GM12878 (cell line): ENCODE results near the gene RARB. TPM values are rescaled to one million over a fixed set of nuclear protein-coding genes. Genes with fewer than 3 reads are reported as not detected.

Source experiments
- ATAC-seq: fragments of 200-7000 bp; cut with Tn5 transposase; 3 replicates; pipeline ENCODE4 v1.9.1; 2020; ENCODE audit warnings: mild to moderate bottlenecking, moderate library complexity
- BruUV-seq: library from RNA; stranded (reverse); fragments of 400-500 nt; replicated peaks from 2 replicates; lab custom pipeline; 2021; lab: Mats Ljungman, UMichigan
- CTCF ChIA-PET: fragments of 300-600 bp; sonication (Branson Sonifier 250); formaldehyde crosslinking; extraction: SDS; loops from one replicate; lab custom pipeline; 2021; ENCODE audit warnings: inconsistent platforms; lab: Yijun Ruan, JAX
- POLR2A ChIA-PET: fragments of 350-600 bp; formaldehyde crosslinking; extraction: SDS; loops from one replicate; lab custom pipeline; 2021; ENCODE audit warnings: inconsistent platforms; lab: Charles Lee
- RAD21 ChIA-PET: fragments of 300-600 bp; sonication (Branson Sonifier 250); formaldehyde crosslinking; loops from one replicate; lab custom pipeline; 2023; ENCODE audit warnings: antibody characterized with exemption; ENCODE audit not compliant: unreplicated experiment; lab: Charles Lee
- SMC1A ChIA-PET: fragments of 300-600 bp; sonication (Branson Sonifier 250); formaldehyde crosslinking; loops from one replicate; lab custom pipeline; 2023; ENCODE audit not compliant: unreplicated experiment, uncharacterized antibody; lab: Charles Lee
- DNase-seq: peaks from one replicate; pipeline ENCODE4 v3.0.0-alpha.2; 2011; ENCODE audit warnings: low read depth, low spot score
- FAIRE-seq: peaks from 3 replicates; lab custom pipeline; 2011; peaks lifted over from hg19 to GRCh38; lab: Jason Lieb, UNC
- H2AFZ ChIP-seq: 2 replicates; pipeline ENCODE4 v1.6.0; 2011; ENCODE audit warnings: low read depth, low read length, control low read depth; ENCODE audit not compliant: control insufficient read depth
- H3K27ac ChIP-seq: 2 replicates; pipeline ENCODE4 v1.5.1; 2011; ENCODE audit warnings: control low read depth; ENCODE audit not compliant: control insufficient read depth, insufficient read depth
- H3K27me3 ChIP-seq, 2 experiments: replicated peaks in 1 of 2; 2 replicates each; pipeline versions ENCODE4 v1.6.0 to v1.6.1; 2011; ENCODE audit warnings: low read length in 1 of 2; ENCODE audit not compliant: control insufficient read depth in 2 of 2, insufficient read depth in 2 of 2
- H3K36me3 ChIP-seq, 2 experiments: 2 replicates each; pipeline ENCODE4 v1.5.1; 2011; ENCODE audit warnings: low read length in 1 of 2; ENCODE audit not compliant: control insufficient read depth in 2 of 2, insufficient read depth in 2 of 2
- H3K4me1 ChIP-seq: 2 replicates; pipeline ENCODE4 v1.6.1; 2011; ENCODE audit warnings: mild to moderate bottlenecking, low read length, moderate library complexity, mixed read lengths; ENCODE audit not compliant: control insufficient read depth, insufficient read depth
- H3K4me2 ChIP-seq: 2 replicates; pipeline ENCODE4 v1.6.0; 2011; ENCODE audit warnings: control low read depth; ENCODE audit not compliant: control insufficient read depth, insufficient read depth
- H3K4me3 ChIP-seq: fragments of 200-600 bp; sonication (generic); 2 replicates; pipeline ENCODE4 v1.5.1; 2016
- H3K79me2 ChIP-seq: 2 replicates; pipeline ENCODE4 v1.6.0; 2011; ENCODE audit warnings: low read length; ENCODE audit not compliant: control insufficient read depth, insufficient read depth
- H3K9ac ChIP-seq: 2 replicates; pipeline ENCODE4 v1.8.0; 2011; ENCODE audit warnings: low read length, control low read depth, mixed read lengths; ENCODE audit not compliant: control insufficient read depth, insufficient read depth
- H3K9me3 ChIP-seq: replicated peaks from 3 replicates; pipeline ENCODE4 v1.5.1; 2011; ENCODE audit warnings: mild to moderate bottlenecking, low read length; ENCODE audit not compliant: control insufficient read depth, insufficient read depth
- H4K20me1 ChIP-seq: 2 replicates; pipeline ENCODE4 v1.6.0; 2011; ENCODE audit not compliant: control insufficient read depth, insufficient read depth
- ASH2L ChIP-seq: fragments of 300-600, 200-600 bp; sonication (generic); IDR thresholded peaks from 2 replicates; pipeline ENCODE4 v1.6.1; 2017; ENCODE audit warnings: low read depth, mild to moderate bottlenecking, borderline replicate concordance
- ATF7 ChIP-seq: fragments of 450-650 bp; IDR thresholded peaks from 2 replicates; pipeline ENCODE4 v1.6.1; 2016; ENCODE audit warnings: low read depth, mild to moderate bottlenecking
- CHD4 ChIP-seq: fragments of 200-600 bp; sonication (generic); IDR thresholded peaks from 2 replicates; pipeline ENCODE4 v1.6.1; 2016; ENCODE audit warnings: mild to moderate bottlenecking
- NBN ChIP-seq: fragments of 450-650 bp; IDR thresholded peaks from 2 replicates; pipeline ENCODE4 v1.6.1; 2016
- NFXL1 ChIP-seq: fragments of 450-650 bp; IDR thresholded peaks from 2 replicates; pipeline ENCODE4 v1.6.1; 2017; ENCODE audit warnings: antibody characterized with exemption, mild to moderate bottlenecking, borderline replicate concordance
- NRF1 ChIP-seq: conservative IDR thresholded peaks from 2 replicates; pipeline ENCODE4 v1.6.1; 2011; ENCODE audit warnings: mild to moderate bottlenecking, low read depth, low read length, improper control_type of control experiment
- POLR2AphosphoS5 ChIP-seq: IDR thresholded peaks from 2 replicates; pipeline ENCODE4 v1.6.1; 2011; ENCODE audit warnings: mild to moderate bottlenecking, low read length, inconsistent platforms
- SPI1 ChIP-seq: IDR thresholded peaks from 2 replicates; pipeline ENCODE4 v1.6.1; 2011; ENCODE audit warnings: low read depth, mild to moderate bottlenecking, low read length, moderate library complexity, borderline replicate concordance; ENCODE audit not compliant: insufficient read depth
- TCF7 ChIP-seq: IDR thresholded peaks from 2 replicates; pipeline ENCODE4 v1.6.1; 2014; ENCODE audit warnings: antibody characterized with exemption, borderline replicate concordance
- YBX1 ChIP-seq: fragments of 450-650 bp; IDR thresholded peaks from 2 replicates; pipeline ENCODE4 v1.6.1; 2016; ENCODE audit warnings: antibody characterized with exemption
- ZNF622 ChIP-seq: fragments of 450-650 bp; IDR thresholded peaks from 2 replicates; pipeline ENCODE4 v1.6.1; 2017; ENCODE audit warnings: mild to moderate bottlenecking, inconsistent platforms
- WGBS: methylation state at CpG from one replicate; pipeline ENCODE4 v1.1.6; 2016; ENCODE audit warnings: low lambda C conversion rate; ENCODE audit not compliant: insufficient replicate concordance, insufficient coverage; ENCODE audit errors: missing lambda C conversion rate; 5-methylcytosine and 5-hydroxymethylcytosine counted together
- in situ Hi-C: fragments of 300-500 bp; cut with MboI; formaldehyde crosslinking; loops from 9 replicates; pipeline ENCODE4 v1.14.3; 2018; ENCODE audit warnings: mixed read lengths
- intact Hi-C: fragments of 100-400 bp; cut with micrococcal nuclease; formaldehyde crosslinking; loops from one replicate; pipeline ENCODE4 v1.14.2; 2022; ENCODE audit not compliant: unreplicated experiment
- polyA plus RNA-seq, 11 experiments: library from polyadenylated mRNA; depleted of rRNA in 4 of 11; unstranded in 6 of 11; stranded (reverse) in 5 of 11; fragments of >200 nt; fragmentation: Nextera tagmentation in 4 of 11; fragmentation: Illumina TruSeq in 1 of 11; extraction: Ambion mirVana in 4 of 11; extraction: Trizol in 1 of 11; gene quantifications; 1 replicate in 1 of 11; 2 replicates in 10 of 11; pipeline versions ENCODE4 v1.2.1 to v1.2.3, GENCODE V29; 2011 to 2016; ENCODE audit warnings: inconsistent platforms in 2 of 11, missing spikeins in 2 of 11, low read depth in 1 of 11
- total RNA-seq, 4 experiments: library from RNA; depleted of rRNA in 3 of 4; stranded (reverse); fragments of >200 nt in 3 of 4; fragmentation: Illumina TruSeq in 1 of 4; extraction: Trizol in 1 of 4; gene quantifications; 2 replicates each; pipeline versions ENCODE4 v1.2.1 to v1.2.3, GENCODE V29; 2013 to 2021
- TF ChIP-seq, protein P1 (sequence below): fragments of 450-650 bp; formaldehyde crosslinking; IDR thresholded peaks from 2 replicates; pipeline ENCODE4 v1.4.0; 2020; ENCODE audit warnings: mild to moderate bottlenecking, moderate library complexity
- TF ChIP-seq, protein P2 (sequence below): IDR thresholded peaks from 2 replicates; pipeline ENCODE4 v1.6.1; 2012; ENCODE audit warnings: low read depth, low read length, improper control_type of control experiment

RARB gene
- total and polyA plus RNA-seq, 10 of the 15 experiments (the other 5 are each of a cell fraction or from before 2014, with no cell fraction given), result 0.05 to 0.06 TPM; not detected in 8

DNA sequence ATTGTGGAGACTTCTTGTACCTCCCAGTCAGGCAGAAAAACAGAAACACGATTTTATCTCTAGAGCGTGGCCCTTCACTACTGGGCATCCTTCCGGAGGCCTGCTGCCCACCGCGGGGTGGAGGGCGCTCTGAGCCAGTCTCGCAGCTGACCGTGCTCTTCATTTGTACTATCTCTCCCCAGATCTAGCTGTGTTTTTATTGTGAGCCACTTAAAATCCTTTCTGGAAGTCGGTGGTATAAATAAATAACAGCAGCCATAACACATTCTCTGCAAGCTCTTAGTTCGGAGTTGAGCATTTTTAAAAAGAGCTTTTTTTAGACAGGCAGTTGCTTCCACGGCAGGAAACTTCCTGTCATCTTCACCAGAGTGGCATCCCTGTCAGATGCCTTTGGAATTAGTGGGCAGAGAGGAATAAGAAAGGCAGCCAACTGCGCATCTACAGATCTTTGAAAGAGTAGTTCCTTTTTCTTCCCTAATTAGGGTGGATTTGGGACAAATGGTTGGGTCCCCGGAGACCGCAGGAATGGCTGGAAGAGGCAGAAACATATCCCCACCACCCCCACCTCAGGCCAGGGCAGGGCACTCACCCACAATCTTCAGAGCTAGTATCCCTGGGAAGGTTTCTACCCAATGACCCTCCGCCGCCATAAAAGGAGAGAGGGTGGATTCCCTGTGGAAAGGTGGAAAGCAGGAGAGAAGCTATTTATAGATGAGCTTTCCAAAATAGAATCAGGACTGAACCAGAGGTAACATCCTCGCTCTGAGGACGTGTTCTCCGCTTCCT lies 145.5 kb downstream of the RARB start:
- no peaks in the 10 kb centered on the region; a peak in 1 of 4 replicates for H3K27me3 ChIP-seq
- no peak overlapping the region for H3K9ac ChIP-seq
- no peaks in the 10 kb centered on the region for H3K9me3 ChIP-seq
- WGBS, result 45% methylated on average over 19 of the region's 19 CpGs
- ChIA-PET SMC1A (interaction anchor here (1.8 kb wide), 1 partner anchor 12 kb away, joined by 4 read pairs; no protein-coding TSS in a partner anchor), CTCF (interaction anchor here (0.6 kb wide), 1 partner anchor 47 kb away, joined by 3 read pairs; no protein-coding TSS in a partner anchor), POLR2A (no interaction called here), RAD21 (interaction anchor here (0.6 kb wide), 1 partner anchor 235 kb away, joined by 3 read pairs; no protein-coding TSS in a partner anchor)
- no peak overlapping the region for H2AFZ ChIP-seq
- no peaks in the 10 kb centered on the region for H3K36me3 ChIP-seq
- no peak overlapping the region for H3K27ac ChIP-seq
- FAIRE-seq (no peak), DNase-seq (no peak), ATAC-seq (no peak)
- TF ChIP-seq SPI1, result no peak
- TF ChIP-seq CHD4, result no peak
- no peak for TF ChIP-seq NBN
- TF ChIP-seq ASH2L, result no peak
- TF ChIP-seq NRF1, result no peak
- TF ChIP-seq, protein P1, sequence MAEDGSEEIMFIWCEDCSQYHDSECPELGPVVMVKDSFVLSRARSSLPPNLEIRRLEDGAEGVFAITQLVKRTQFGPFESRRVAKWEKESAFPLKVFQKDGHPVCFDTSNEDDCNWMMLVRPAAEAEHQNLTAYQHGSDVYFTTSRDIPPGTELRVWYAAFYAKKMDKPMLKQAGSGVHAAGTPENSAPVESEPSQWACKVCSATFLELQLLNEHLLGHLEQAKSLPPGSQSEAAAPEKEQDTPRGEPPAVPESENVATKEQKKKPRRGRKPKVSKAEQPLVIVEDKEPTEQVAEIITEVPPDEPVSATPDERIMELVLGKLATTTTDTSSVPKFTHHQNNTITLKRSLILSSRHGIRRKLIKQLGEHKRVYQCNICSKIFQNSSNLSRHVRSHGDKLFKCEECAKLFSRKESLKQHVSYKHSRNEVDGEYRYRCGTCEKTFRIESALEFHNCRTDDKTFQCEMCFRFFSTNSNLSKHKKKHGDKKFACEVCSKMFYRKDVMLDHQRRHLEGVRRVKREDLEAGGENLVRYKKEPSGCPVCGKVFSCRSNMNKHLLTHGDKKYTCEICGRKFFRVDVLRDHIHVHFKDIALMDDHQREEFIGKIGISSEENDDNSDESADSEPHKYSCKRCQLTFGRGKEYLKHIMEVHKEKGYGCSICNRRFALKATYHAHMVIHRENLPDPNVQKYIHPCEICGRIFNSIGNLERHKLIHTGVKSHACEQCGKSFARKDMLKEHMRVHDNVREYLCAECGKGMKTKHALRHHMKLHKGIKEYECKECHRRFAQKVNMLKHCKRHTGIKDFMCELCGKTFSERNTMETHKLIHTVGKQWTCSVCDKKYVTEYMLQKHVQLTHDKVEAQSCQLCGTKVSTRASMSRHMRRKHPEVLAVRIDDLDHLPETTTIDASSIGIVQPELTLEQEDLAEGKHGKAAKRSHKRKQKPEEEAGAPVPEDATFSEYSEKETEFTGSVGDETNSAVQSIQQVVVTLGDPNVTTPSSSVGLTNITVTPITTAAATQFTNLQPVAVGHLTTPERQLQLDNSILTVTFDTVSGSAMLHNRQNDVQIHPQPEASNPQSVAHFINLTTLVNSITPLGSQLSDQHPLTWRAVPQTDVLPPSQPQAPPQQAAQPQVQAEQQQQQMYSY (CRISPR knock-in tag), result no peak
- TF ChIP-seq TCF7, result no peak
- no peak for TF ChIP-seq ZNF622
- no peak for TF ChIP-seq NFXL1
- TF ChIP-seq, protein P2, sequence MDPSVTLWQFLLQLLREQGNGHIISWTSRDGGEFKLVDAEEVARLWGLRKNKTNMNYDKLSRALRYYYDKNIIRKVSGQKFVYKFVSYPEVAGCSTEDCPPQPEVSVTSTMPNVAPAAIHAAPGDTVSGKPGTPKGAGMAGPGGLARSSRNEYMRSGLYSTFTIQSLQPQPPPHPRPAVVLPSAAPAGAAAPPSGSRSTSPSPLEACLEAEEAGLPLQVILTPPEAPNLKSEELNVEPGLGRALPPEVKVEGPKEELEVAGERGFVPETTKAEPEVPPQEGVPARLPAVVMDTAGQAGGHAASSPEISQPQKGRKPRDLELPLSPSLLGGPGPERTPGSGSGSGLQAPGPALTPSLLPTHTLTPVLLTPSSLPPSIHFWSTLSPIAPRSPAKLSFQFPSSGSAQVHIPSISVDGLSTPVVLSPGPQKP, result no peak
- no peak for TF ChIP-seq YBX1
- TF ChIP-seq POLR2AphosphoS5, result no peak
- TF ChIP-seq ATF7, result no peak
- no peaks in the 10 kb centered on the region for H4K20me1 ChIP-seq
- no peaks in the 10 kb centered on the region for H3K79me2 ChIP-seq
- BruUV-seq, result no TSS peak
- no peak overlapping the region for H3K4me3 ChIP-seq
- in situ Hi-C loops (no loop called here), intact Hi-C loops (no loop called here)
- H3K4me1 ChIP-seq, result no peaks in the 10 kb centered on the region
- H3K4me2 ChIP-seq, result no peak overlapping the region
